Fibroblast of skin of abdomen (primary cell): Measurements from ENCODE around the gene YBEY. TPM values are rescaled to one million over a fixed set of nuclear protein-coding genes. Genes with fewer than 3 reads are reported as not detected.
"Not testable (repeated sequence)": the region's sequence is repeated elsewhere in the genome, so short reads cannot be mapped to it uniquely, and the experiment has no call there.

Experiments
- DNase-seq: peaks from one replicate; pipeline ENCODE4 v3.0.0-alpha.2; 2013
- polyA plus RNA-seq, 2 experiments: library from polyadenylated mRNA; unstranded; fragments of 120-200 nt; gene quantifications; one replicate each; pipeline ENCODE4 v1.2.1, GENCODE V29; 2013; ENCODE audit not compliant: insufficient read length in 2 of 2

The YBEY gene, protein sequence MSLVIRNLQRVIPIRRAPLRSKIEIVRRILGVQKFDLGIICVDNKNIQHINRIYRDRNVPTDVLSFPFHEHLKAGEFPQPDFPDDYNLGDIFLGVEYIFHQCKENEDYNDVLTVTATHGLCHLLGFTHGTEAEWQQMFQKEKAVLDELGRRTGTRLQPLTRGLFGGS
- 20.3 TPM for polyA plus RNA-seq (2013, experiment 1 of 2; ENCODE audit: insufficient read length)
- polyA plus RNA-seq (2013, experiment 2 of 2; ENCODE audit: insufficient read length) = 21.4 TPM

DNA sequence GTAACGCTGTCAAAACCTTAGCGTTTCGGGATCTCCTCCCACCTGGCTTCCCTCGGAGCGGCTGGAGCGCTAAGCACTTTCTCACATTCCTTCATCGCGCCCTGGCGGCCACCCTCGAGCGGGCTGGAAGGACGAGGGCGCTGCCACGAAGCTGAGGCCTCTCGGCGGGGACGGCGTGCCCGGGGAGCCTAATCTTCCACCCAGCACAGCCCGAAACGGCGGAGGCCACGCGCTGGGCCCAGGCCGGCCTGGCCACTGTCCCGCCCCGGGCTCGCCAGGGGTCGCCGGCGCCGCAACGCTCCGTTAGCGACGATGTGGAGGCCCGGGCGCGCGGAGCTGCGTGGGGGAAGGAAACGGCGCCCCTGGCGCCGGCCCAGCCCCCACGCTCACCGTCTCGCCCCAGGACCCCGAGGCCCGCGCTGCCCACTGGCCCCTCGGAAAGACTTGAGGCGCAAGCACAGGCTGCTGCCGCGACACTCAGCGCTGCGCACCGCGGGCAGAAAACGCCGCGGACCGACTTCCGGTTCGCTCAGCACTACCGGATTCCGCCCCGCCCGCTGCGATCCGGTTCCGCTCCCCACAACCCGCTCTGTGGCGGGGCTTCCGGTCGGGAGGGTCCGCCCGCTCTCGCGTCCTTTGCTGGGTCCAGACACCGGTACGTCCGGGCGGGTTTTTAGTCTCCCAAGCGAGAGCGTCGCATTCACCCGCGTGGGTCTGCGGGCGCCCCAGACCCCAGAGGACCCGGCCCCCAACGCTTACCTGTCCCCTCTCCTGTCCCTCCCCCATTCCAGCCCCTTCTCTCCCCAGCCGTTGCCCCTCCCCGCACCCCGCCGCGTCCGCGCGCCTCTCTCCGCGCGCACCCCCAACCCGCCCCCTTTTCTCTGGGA lies at the start of gene YBEY:
Gene YBEY (plus strand): TSS at position 582 of the 887 bp plus-strand sequence. CDS start 572 bp downstream, outside the sequence.
- peak; percentile 94 for DNase-seq

DNA sequence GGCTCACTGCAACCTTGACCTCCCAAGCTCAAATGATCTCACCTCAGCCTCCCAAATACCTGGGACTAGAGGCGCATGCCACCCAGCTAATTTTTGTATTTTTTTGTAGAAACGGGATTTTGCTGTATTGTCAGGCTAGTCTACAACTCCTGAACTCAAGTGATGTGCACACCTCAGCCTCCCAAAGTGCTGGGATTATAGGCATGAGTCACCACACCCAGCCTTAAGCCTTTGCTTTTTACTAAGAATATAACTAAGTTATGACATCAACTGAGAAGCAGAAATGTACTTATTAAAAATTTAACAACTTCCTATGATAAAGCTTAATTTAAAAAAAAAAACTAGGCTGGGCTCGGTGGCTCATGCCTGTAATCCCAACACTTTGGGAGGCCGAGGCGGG lies 48.7 kb upstream of the YBEY start:
- no peak for DNase-seq

DNA sequence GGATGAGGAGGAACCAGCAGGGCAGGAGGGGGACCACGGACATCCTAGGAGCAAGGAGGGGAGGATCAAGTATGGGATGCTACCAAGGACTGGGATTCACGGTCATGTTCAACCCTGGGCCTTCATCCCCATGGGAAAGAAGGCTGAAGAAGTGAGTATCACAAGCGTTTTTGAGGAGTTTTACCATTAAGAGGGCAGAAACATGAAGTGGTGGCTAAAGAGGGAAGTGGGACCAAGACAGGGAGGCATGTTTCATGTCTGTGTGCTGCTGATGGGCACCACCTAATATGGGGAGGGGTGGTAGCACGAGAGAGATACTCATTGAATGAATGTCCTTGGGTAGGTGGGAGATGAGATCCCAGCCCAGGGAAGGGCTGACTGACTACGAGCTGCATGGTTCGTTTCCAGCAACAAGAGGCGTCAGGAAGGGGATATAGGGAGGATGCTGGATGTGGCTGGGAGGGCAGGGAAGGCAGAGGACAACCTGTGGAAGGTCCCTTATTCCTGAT lies 46.3 kb upstream of the YBEY start:
- no peak for DNase-seq

DNA sequence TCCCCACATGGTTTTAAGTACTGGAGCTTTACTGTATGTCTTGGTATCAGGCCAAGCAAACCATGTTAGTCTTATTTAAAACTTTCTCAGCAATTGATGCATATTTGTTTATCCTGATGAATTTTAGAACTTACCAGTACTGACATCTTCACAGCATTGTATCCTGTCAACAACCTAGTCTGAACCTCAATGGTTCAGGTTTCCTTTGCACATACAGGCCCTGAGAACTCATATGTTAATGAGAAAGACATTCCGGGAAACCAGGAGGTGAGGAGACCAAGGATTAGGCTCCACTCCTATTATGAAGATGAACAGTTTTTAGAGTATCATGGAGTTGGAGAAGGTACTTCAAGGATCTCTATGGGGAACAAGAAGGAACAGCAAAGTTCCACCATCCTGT lies 44.6 kb upstream of the YBEY start:
- not testable (repeated sequence) for DNase-seq

DNA sequence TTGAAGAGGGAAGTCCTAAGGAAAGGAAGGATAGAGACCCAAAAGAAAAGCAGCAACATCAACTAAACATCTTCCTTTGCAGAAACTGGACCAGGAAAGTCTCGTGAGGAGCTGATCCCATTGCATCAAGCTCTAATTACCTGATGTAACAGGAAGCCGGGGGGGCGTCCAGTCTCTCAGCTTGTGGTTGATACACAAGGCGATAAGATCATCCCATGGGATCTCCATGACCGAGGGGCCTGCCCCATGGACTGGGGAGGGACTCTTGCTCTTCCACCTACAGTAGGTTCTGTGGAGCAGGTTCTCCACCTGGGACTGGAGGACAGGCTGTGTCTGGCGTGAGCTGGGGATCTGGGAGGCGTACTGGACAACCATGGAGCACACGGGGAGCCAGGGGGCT lies 42.8 kb upstream of the YBEY start:
- DNase-seq = no peak

GRCh38 chr21:46243960-46244361 lies 42.2 kb upstream of the YBEY start:
- DNase-seq = no peak

- DNase-seq = no peak
Observed at GRCh38 chr21:46244602-46245001, 41.5 kb upstream of the YBEY start.

DNA sequence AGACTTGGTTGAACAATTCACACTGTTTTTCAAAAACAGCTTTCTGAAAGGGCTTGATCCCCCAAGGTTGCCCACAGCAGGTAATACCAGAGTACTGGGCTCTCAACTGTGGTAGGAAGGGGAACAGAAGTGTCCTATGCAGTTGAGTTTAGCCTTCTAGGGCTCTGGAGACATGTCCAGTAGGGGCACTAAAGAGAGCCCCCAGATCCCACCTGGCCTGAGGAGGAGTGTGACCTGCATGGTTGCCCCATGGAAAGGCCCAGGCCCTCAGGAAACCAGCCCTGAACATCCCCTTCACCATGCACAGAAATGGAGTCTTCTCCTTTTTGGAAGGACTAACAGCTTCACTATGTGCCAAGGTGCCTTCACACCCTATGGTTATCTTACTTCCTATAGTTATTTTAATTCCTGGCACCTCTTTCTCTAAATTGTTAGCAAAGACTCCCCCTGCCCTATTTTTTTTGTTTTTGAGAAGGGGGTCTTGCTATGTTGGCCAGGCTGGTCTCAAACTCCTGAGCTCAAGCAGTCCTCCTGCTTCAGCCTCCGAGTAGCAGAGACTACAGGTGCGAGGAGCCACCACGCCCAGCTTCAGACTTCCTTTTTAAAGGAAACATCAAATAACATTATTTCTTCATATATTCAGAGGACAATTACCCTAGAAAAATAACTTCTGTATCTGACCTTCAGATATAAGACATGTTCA lies 40.8 kb upstream of the YBEY start:
- no peak for DNase-seq

DNA sequence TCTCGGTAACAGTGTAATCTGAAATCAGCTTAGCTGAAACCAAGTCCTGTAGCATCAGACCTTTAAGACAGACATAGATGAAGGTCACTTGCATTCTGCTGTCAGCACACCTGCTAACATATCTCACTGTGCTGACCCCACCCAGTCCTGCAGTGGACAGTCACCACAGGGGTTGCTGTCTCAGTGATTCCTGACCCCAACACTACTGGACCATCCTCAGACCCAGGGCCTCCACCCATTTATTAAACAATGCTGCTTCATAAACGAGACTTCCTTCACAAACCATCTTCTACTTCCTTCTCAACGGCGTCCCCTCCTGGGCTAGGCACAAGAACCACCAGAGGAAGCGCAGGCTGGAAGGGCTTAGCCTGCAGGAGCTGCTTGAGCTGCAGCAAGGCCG lies 39.8 kb upstream of the YBEY start:
- DNase-seq = no peak

- DNase-seq = no peak
Observed at GRCh38 chr21:46247699-46248421, 38.3 kb upstream of the YBEY start.

- DNase-seq = no peak
Observed at GRCh38 chr21:46248422-46248782, 37.7 kb upstream of the YBEY start.

- no peak for DNase-seq
Observed at GRCh38 chr21:46248827-46249226, 37.3 kb upstream of the YBEY start.

GRCh38 chr21:46250146-46250725 lies 35.9 kb upstream of the YBEY start:
- no peak for DNase-seq

DNA sequence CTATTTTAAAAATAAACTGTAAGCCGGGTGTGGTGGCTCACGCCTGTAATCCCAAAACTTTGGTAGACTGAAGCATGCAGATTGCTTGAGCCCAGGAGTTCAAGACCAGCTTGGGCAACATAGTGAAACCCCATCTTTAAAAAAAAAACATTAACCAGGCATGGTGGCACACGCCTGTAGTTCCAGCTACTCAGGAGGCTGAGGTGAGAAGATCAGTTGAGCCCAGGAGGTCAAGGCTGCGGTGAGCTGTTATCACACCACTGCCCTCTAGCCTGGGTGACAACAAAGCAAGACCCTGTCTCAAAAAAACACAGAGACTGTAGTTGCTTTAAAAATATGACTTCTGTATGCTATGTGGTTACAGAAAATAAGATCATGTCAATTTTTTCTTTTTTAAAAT lies 33.3 kb upstream of the YBEY start:
- no peak for DNase-seq

- DNase-seq = peak; percentile 5
Observed at GRCh38 chr21:46253610-46254124, 32.5 kb upstream of the YBEY start.

DNA sequence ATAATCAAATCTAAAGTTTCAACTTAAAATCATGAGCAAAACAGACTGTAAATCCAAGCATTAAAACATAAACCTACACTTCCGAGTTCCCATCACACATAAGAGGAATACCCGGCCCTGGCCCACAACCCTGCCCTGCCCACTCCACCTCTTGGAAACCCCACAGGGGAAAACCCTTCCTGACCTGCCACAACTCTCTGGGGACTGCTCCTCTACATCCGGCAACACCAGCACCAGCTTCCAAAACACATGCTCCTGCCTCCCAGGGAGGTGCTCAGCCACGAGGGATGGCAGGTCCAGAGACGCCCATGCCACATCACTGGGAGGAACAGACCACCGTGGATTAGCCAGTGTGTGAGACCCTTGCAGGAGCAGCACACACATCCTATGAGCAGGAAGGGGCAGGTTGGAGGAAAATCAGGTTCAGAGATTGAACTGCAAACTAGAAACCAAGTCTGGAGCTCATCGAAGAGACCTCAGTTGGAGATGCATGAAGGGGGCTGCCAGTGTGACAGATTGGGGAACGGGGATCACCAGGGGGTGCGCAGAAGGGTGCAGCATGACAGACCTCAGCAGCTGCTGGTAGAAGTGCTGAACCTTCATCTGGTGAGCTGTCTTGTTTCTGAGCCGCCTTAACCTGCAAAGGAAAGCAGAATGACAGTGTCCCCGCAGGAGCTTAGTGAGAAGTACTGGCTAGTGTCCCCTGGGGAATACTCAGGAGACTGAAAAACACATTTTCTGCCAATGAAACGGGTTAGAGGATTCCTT lies 31.8 kb upstream of the YBEY start:
- no peak for DNase-seq

GRCh38 chr21:46255166-46255565 lies 31.0 kb upstream of the YBEY start:
- no peak for DNase-seq

GRCh38 chr21:46255758-46256337 lies 30.3 kb upstream of the YBEY start:
- DNase-seq = no peak

GRCh38 chr21:46256501-46256994 lies 29.6 kb upstream of the YBEY start:
- no peak for DNase-seq

DNA sequence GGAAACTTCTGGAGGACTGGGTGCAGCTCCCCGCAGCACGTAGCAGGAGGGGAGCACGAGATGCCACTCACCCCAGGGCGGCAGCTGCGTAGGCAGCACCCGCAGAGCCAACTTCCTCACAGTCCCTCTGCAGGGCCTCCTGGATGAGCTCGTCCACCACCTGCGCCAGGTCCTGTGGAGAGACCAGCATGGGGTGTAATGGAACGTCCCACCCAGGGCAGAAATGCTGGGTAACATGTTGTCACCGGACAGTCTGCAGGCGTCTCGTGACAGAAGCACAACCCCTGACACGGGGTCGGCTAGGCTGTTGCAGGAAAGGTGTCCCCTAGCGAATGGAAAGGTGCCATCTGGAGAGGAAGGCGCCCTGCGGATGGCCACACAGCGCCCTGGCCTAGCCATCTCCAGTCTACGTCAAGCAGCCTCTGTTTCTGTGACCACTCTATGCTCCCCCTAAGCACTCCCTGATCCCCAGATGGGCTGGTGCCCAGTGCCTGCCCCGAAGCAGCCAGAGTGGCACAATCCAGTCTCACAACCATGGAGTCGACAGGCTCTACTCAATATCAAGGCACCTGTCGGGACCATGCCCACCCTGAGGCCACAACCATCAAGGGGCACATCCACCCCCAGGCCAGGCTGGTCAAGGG lies 22.0 kb upstream of the YBEY start:
- no peak for DNase-seq
